K562 (cell line): Measurements from ENCODE around the gene MCM9. TPM values are rescaled to one million over a fixed set of nuclear protein-coding genes. Genes with fewer than 3 reads are reported as not detected.
A peak's percentile ranks its signal among the peaks of the same experiment; 100 is the strongest.

Experiments used
- ATAC-seq: fragments of 200-7000 bp; cut with Tn5 transposase; 3 replicates; pipeline ENCODE4 v1.9.1; 2020; ENCODE audit warnings: moderate library complexity
- Bru-seq: library from RNA; stranded (reverse); fragments of 400-500 nt; gene quantifications from one replicate; lab custom pipeline; 2021; lab: Mats Ljungman, UMichigan
- BruChase-seq, 2 experiments: library from RNA; stranded (reverse); fragments of 400-500 nt; gene quantifications; one replicate each; lab custom pipeline; 2021; lab: Mats Ljungman, UMichigan
- BruUV-seq: library from RNA; stranded (reverse); fragments of 400-500 nt; replicated peaks from 2 replicates; lab custom pipeline; 2021; lab: Mats Ljungman, UMichigan
- CTCF ChIA-PET: fragments of 300-600 bp; formaldehyde crosslinking; extraction: SDS; loops from one replicate; lab custom pipeline; 2021; ENCODE audit warnings: low intra/inter-chr PET ratio; lab: Yijun Ruan, JAX
- POLR2A ChIA-PET: fragments of 300-600, 350-650 bp; sonication (Branson Sonifier 250); formaldehyde crosslinking; extraction: SDS; loops from one replicate; lab custom pipeline; 2021; ENCODE audit warnings: antibody characterized with exemption, inconsistent platforms; lab: Yijun Ruan, JAX
- DNase-seq, 4 experiments: peaks; one replicate each; pipeline versions ENCODE4 v3.0.0 to v3.0.0-alpha.2; 2011 to 2018; ENCODE audit warnings: low spot score in 3 of 4, mixed read lengths in 3 of 4; ENCODE audit errors: extremely low read depth in 1 of 4
- FAIRE-seq: peaks from 2 replicates; lab custom pipeline; 2011; peaks lifted over from hg19 to GRCh38; lab: Jason Lieb, UNC
- H2AFZ ChIP-seq: 2 replicates; pipeline ENCODE4 v1.6.0; 2011; ENCODE audit warnings: low read depth, low read length, control low read depth, inconsistent platforms
- H3K27ac ChIP-seq: fragments of 200-600 bp; 3 replicates; pipeline ENCODE4 v1.8.0; 2011; ENCODE audit warnings: low read depth, mild to moderate bottlenecking, control low read depth, inconsistent platforms, low read length, moderate library complexity, mixed read lengths; ENCODE audit errors: extremely low read depth
- H3K27me3 ChIP-seq, 2 experiments: fragments of 300-600 bp in 1 of 2; 2 replicates in 1 of 2; 3 replicates in 1 of 2; pipeline versions ENCODE4 v1.6.0 to v1.8.0; 2011; ENCODE audit warnings: inconsistent platforms in 2 of 2, low read length in 2 of 2, mild to moderate bottlenecking in 1 of 2, mixed read lengths in 1 of 2, moderate library complexity in 1 of 2; ENCODE audit not compliant: control insufficient read depth in 2 of 2, insufficient read depth in 2 of 2
- H3K36me3 ChIP-seq: fragments of 300-600 bp; 3 replicates; pipeline ENCODE4 v1.8.0; 2011; ENCODE audit warnings: mild to moderate bottlenecking, low read length, inconsistent platforms; ENCODE audit not compliant: control insufficient read depth, insufficient read depth
- H3K4me1 ChIP-seq, 2 experiments: fragments of 200-600 bp in 1 of 2; replicated peaks in 1 of 2; 2 replicates in 1 of 2; 3 replicates in 1 of 2; pipeline versions ENCODE4 v1.5.1 to v1.8.0; 2011; ENCODE audit warnings: inconsistent platforms in 2 of 2, low read length in 2 of 2, mild to moderate bottlenecking in 1 of 2, mixed read lengths in 1 of 2, moderate library complexity in 1 of 2; ENCODE audit not compliant: control insufficient read depth in 2 of 2, insufficient read depth in 2 of 2
- H3K4me2 ChIP-seq: 2 replicates; pipeline ENCODE4 v1.6.1; 2011; ENCODE audit warnings: low read length, control low read depth, inconsistent platforms, mixed read lengths; ENCODE audit not compliant: insufficient read depth
- H3K4me3 ChIP-seq: fragments of 200-600 bp; sonication (generic), shearing (Covaris generic); 2 replicates; pipeline ENCODE4 v1.5.1; 2016; ENCODE audit warnings: control low read depth, inconsistent platforms
- H3K79me2 ChIP-seq: fragments of 200-600 bp; 3 replicates; pipeline ENCODE4 v1.8.0; 2011; ENCODE audit warnings: low read length, inconsistent platforms; ENCODE audit not compliant: control insufficient read depth, insufficient read depth
- H3K9ac ChIP-seq, 2 experiments: 2 replicates each; pipeline versions ENCODE4 v1.6.0 to v1.6.1; 2011; ENCODE audit warnings: low read depth in 2 of 2, low read length in 2 of 2, control low read depth in 1 of 2, inconsistent platforms in 1 of 2, mild to moderate bottlenecking in 1 of 2, mixed read lengths in 1 of 2; ENCODE audit not compliant: insufficient read depth in 1 of 2
- H3K9me1 ChIP-seq: one replicate; pipeline ENCODE4 v1.6.0; 2011; ENCODE audit warnings: inconsistent platforms, mild to moderate bottlenecking, low read length, moderate library complexity; ENCODE audit not compliant: control insufficient read depth, insufficient read depth
- H3K9me3 ChIP-seq: replicated peaks from 2 replicates; pipeline ENCODE4 v1.5.1; 2011; ENCODE audit warnings: low read depth, low read length, inconsistent platforms; ENCODE audit not compliant: control insufficient read depth, insufficient read depth
- H4K20me1 ChIP-seq: replicated peaks from 2 replicates; pipeline ENCODE4 v1.6.1; 2011; ENCODE audit warnings: low read length, inconsistent platforms, mixed read lengths; ENCODE audit not compliant: control insufficient read depth, insufficient read depth
- DMBX1 ChIP-seq: fragments of 250-450 bp; sonication (Bioruptor Pico); IDR thresholded peaks from 2 replicates; pipeline ENCODE4 v1.8.0; 2022; ENCODE audit warnings: inconsistent platforms, mild to moderate bottlenecking, moderate library complexity, borderline replicate concordance
- HDAC1 ChIP-seq, 2 experiments: fragments of 450-650 bp; IDR thresholded peaks; 2 replicates each; pipeline ENCODE4 v1.6.1; 2016 to 2017; ENCODE audit warnings: inconsistent platforms in 1 of 2, mild to moderate bottlenecking in 1 of 2, moderate library complexity in 1 of 2
- TBL1XR1 ChIP-seq, 2 experiments: IDR thresholded peaks; 2 replicates each; pipeline ENCODE4 v1.6.1; 2012; ENCODE audit warnings: improper control_type of control experiment in 2 of 2, low read length in 2 of 2, mild to moderate bottlenecking in 1 of 2
- ZNF644 ChIP-seq: fragments of 200-800 bp; sonication (Bioruptor generic); IDR thresholded peaks from 2 replicates; pipeline ENCODE4 v1.6.1; 2016; ENCODE audit warnings: low read depth, missing genetic modification characterization, missing compliant biosample characterization
- WGBS: fragments of 100-300 bp; shearing (Covaris generic); methylation state at CpG from one replicate; pipeline ENCODE4 v1.1.6; 2016; ENCODE audit warnings: low coverage, mixed read lengths; ENCODE audit not compliant: insufficient coverage; ENCODE audit errors: missing lambda C conversion rate; 5-methylcytosine and 5-hydroxymethylcytosine counted together
- in situ Hi-C: fragments of 300-500 bp; cut with MboI; formaldehyde crosslinking; loops from 4 replicates; pipeline ENCODE4 v1.15.0; 2018; ENCODE audit warnings: inconsistent platforms, mixed read lengths
- intact Hi-C: fragments of 100-400 bp; cut with micrococcal nuclease; formaldehyde crosslinking; loops from 2 replicates; pipeline ENCODE4 v1.14.2; 2022
- long read RNA-seq, 3 experiments: library from polyadenylated mRNA in 2 of 3; library from RNA in 1 of 3; unstranded in 2 of 3; stranded (forward) in 1 of 3; transcript quantifications; one replicate each; pipeline ENCODE4 v2.0.0, GENCODE V29; 2019 to 2022
- polyA minus RNA-seq, 3 experiments: library from RNA; depleted of rRNA, polyadenylated mRNA; stranded (reverse); fragments of >200 nt; gene quantifications; 2 replicates each; pipeline ENCODE4 v1.2.3, GENCODE V29; 2011
- polyA plus RNA-seq, 8 experiments: library from polyadenylated mRNA; depleted of rRNA in 4 of 8; stranded (reverse) in 5 of 8; unstranded in 3 of 8; fragments of >200 nt; fragmentation: Nextera tagmentation in 2 of 8; fragmentation: Illumina TruSeq in 1 of 8; extraction: Ambion mirVana in 2 of 8; extraction: Trizol in 1 of 8; gene quantifications; 2 replicates each; pipeline versions ENCODE4 v1.2.1 to v1.2.3, GENCODE V29; 2011 to 2014; ENCODE audit warnings: inconsistent platforms in 1 of 8, missing spikeins in 1 of 8
- total RNA-seq, 7 experiments: library from RNA; depleted of rRNA in 6 of 7; stranded (reverse); fragments of >200 nt in 6 of 7; fragmentation: Illumina TruSeq in 2 of 7; extraction: Trizol in 2 of 7; gene quantifications; 2 replicates each; pipeline versions ENCODE4 v1.2.1 to v1.2.3, GENCODE V29; 2011 to 2021; ENCODE audit warnings: low replicate concordance in 1 of 7

MCM9 gene
- total RNA-seq (2011; cell fraction: chromatin; rRNA removed; ENCODE audit: low replicate concordance), result 53.3 and 93.6 TPM in 2 replicates
- 21.1 and 21.2 TPM in 2 replicates for total RNA-seq (2011; cell fraction: nucleolus; rRNA removed)
- total RNA-seq (2011; cell fraction: nucleoplasm; rRNA removed), result 36.7 and 42.6 TPM in 2 replicates
- 8.2 and 8.6 TPM in 2 replicates for total RNA-seq (2014; rRNA removed)
- 16.7 and 18.2 TPM in 2 replicates for total RNA-seq (2014; rRNA removed; fragmentation: Illumina TruSeq; extraction: Trizol)
- 13.7 and 16.3 TPM in 2 replicates for total RNA-seq (2015; rRNA removed; fragmentation: Illumina TruSeq; extraction: Trizol)
- 13.1 and 16.7 TPM in 2 replicates for total RNA-seq (2021)
- polyA plus RNA-seq (2011; rRNA removed), result 9.9 and 13.1 TPM in 2 replicates
- polyA plus RNA-seq (2011; cell fraction: cytosol; rRNA removed), result 2.1 and 4.2 TPM in 2 replicates
- polyA plus RNA-seq (2011; cell fraction: nucleus; rRNA removed), result 20.1 and 22.3 TPM in 2 replicates
- polyA plus RNA-seq (2012), result 8.9 and 10.5 TPM in 2 replicates
- 10.3 and 11.6 TPM in 2 replicates for polyA plus RNA-seq (2014; fragmentation: Illumina TruSeq; extraction: Trizol)
- 1 to 10 TPM; 4.8 to 5.8 TPM for polyA plus RNA-seq (2014; fragmentation: Nextera tagmentation; extraction: Ambion mirVana)
- 9.1 and 10.7 TPM in 2 replicates for polyA plus RNA-seq (2014; rRNA removed)
- 29.3 and 32.8 TPM in 2 replicates for polyA minus RNA-seq (2011; rRNA and poly(A)+ RNA removed)
- polyA minus RNA-seq (2011; cell fraction: cytosol; rRNA and poly(A)+ RNA removed), result 8.1 and 10.8 TPM in 2 replicates
- 27.1 and 35.7 TPM in 2 replicates for polyA minus RNA-seq (2011; cell fraction: nucleus; rRNA and poly(A)+ RNA removed)
- Bru-seq, nascent RNA, result percentile 75 among the genes with signal in this experiment
- percentile 75 among the genes with signal in this experiment for BruChase-seq, experiment 1, labeled RNA remaining after a 2-hour chase
- BruChase-seq, experiment 2, labeled RNA remaining after a 6-hour chase, result percentile 68 among the genes with signal in this experiment
- long read RNA-seq, experiment 1, full-length matches to known transcripts, result 13 of 48 reads
- long read RNA-seq, experiment 1, partial matches to known transcripts, result 6 of 48 reads
- long read RNA-seq, experiment 1, other reads (novel, unspliced or antisense), result 29 of 48 reads
- long read RNA-seq, experiment 2, full-length matches to known transcripts, result 2 of 9 reads
- long read RNA-seq, experiment 2, partial matches to known transcripts, result 1 of 9 reads
- long read RNA-seq, experiment 2, other reads (novel, unspliced or antisense), result 6 of 9 reads
- long read RNA-seq, experiment 3, partial matches to known transcripts, result 0 of 6 reads
- long read RNA-seq, experiment 3, other reads (novel, unspliced or antisense), result 5 of 6 reads

DNA sequence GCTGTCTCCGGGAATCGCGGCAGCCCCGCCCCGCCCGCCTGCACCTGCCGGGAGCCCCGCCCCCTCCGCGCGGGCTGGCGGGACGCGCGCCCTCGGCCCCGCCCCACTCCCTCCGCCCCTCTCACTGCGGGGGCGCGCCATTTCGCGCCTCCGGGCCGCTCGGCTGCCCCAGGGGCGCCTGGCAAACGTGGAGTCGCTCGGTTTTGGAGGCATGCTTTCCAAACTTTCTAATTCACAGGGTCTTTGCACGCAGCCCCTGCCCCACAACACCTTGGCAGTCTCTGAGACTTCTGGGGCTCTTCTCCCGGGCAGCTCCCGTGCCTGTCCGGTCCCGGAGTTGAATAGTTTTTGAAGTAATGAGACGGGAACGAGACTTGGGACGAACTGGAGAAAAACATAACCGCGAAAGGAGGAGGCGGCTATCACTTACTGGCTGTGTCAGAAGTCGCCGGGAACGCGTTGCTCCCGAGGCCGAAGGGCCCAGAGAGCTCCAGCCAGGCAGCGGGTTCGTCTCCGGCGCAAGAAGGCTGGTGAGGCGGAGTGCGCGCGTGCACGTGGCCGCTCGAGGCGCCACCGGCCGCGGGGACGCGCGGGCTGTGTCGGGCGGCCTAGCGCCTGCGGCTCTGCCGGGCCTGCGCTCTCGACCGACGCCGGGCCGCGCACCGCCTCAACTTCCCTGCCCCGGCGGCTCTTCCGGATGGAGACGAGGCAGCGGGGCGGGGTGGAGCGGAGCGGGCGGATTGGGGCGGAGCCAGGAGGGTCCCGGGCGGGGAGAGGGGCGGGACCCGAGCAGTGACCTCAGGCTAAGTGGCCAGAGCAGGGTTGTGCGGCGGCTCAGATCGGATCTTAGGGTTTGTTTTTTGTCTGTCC lies at the start of gene MCM9:
MCM9 (minus strand) TSS at position 699 of the 870 bp plus-strand sequence. CDS start 3,436 bp downstream, outside the sequence.
- TSS peak; percentile 57 for BruUV-seq
- FAIRE-seq, result peak; percentile 88
- CTCF ChIA-PET, result no interaction called here
- Histone ChIP-seq H3K9ac (peak within 1 kb of the TSS; percentile 98 to 100), H3K4me3 (peak within 1 kb of the TSS; percentile 75), H3K79me2 (peaks cover 49% of the 10 kb centered on the region), H3K27ac (peak within 1 kb of the TSS; percentile 99), H4K20me1 (no peaks in the 10 kb centered on the region), H3K27me3 (no peaks in the 10 kb centered on the region), H3K4me2 (peak within 1 kb of the TSS; percentile 95), H2AFZ (peak within 1 kb of the TSS; percentile 99), H3K36me3 (peaks cover 33% of the 10 kb centered on the region), H3K9me1 (no peaks in the 10 kb centered on the region), H3K4me1 (peaks cover 8 to 14% of the 10 kb centered on the region in 2 experiments; a peak in 4 of 5 replicates), H3K9me3 (peaks cover 12% of the 10 kb centered on the region)
- in situ Hi-C loops (no loop called here), intact Hi-C loops (loop anchor here (2.0 to 10.0 kb wide), 2 partner anchors 40 to 790 kb away; partner anchors contain the start of gene ASF1A)
- WGBS, result under 1% methylated on average over 51 of the region's 95 CpGs
- DNase-seq, result peak; percentile 96 to 97 (median 96)
- POLR2A ChIA-PET, result interaction anchor here (0.8 to 1.6 kb wide), 4 partner anchors 11 to 40 kb away, joined by 3 to 5 read pairs (median 3); partner anchors contain the start of gene ASF1A
- ATAC-seq, result peak; percentile 98
- TF ChIP-seq DMBX1 (CRISPR knock-in tag) (peak; percentile 45; the same call in 1 of the 2 replicates), HDAC1 (IDR thresholded peaks at IDR 0.05) (peak in 1 of 2 experiments; percentile 44; a peak in 1 of 4 replicates), TBL1XR1 (IDR thresholded peaks at IDR 0.05; ENCODE audit: low read length in 2 of 2) (no peak; a peak in 1 of 4 replicates), ZNF644 (tag) (0 out of 2 replicates have a peak, but pooled peaks have one; percentile 20)
